NCI-H2196 treated with DMSO at 0.1 percent for 48 hours (cell line): Measurements from ENCODE around the gene GABRQ.

Experiments used
- DNase-seq: peaks from one replicate; lab custom pipeline; 2025; ENCODE audit not compliant: unreplicated experiment; lab: John Stamatoyannopoulos, UW

GABRQ gene

DNA sequence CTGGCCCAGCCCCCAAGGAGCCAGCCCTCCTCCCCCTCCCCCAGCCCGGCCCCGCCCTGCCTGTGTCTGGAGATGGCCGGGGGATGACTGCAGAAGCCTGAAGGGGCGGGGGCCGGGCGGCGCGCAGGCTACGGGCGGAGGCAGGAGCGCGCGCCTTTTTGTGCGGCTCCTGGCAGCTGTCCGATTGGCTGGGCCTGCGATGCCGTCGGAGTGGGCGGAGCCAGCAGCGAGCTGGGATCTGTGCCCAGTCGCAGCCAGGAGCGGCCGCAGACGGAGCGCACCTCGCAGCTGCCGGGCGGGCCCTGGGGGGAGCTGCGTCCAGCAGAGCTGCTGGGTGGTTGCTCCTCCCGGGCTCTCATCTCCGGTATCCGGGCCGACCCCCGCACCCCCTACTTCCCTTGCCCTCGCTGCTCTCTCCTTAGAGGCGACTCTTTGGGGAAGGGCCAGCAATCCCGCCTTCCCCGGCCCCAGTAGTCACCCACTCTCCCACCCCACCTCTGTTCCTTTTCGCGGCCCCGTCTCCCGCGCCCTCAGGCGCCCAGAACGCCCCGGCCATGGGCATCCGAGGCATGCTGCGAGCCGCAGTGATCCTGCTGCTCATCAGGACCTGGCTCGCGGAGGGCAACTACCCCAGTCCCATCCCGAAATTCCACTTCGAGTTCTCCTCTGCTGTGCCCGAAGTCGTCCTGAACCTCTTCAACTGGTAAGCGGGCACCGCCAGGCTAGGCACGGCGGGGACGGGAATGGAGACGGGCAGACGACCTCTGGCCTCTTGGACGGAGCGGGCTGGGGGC lies at the start of gene GABRQ:
Gene GABRQ (plus strand): TSS at position 247 of the 794 bp plus-strand sequence. CDS start 308 bp downstream, at position 555.
- DNase-seq, result peak; percentile 54

DNA sequence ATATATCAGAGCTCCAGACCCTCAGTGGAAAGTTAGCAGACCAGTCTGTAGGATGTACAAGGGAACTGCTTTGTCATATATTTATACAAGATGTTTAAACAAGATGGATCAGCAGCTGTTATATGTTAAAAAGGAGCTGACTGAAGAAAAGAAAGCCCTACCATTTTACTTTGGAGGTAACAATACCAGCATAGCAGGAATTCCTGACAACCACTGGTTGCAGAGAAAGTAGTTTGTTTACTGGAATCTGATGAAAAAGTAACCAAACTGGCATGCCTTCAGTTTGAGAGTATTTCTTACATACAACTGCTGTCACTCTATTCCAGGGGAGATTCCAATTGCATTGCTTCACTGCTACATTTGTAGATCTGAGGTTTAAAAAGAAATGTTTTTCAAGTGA lies 49.5 kb upstream of the GABRQ start:
- DNase-seq, result no peak

DNA sequence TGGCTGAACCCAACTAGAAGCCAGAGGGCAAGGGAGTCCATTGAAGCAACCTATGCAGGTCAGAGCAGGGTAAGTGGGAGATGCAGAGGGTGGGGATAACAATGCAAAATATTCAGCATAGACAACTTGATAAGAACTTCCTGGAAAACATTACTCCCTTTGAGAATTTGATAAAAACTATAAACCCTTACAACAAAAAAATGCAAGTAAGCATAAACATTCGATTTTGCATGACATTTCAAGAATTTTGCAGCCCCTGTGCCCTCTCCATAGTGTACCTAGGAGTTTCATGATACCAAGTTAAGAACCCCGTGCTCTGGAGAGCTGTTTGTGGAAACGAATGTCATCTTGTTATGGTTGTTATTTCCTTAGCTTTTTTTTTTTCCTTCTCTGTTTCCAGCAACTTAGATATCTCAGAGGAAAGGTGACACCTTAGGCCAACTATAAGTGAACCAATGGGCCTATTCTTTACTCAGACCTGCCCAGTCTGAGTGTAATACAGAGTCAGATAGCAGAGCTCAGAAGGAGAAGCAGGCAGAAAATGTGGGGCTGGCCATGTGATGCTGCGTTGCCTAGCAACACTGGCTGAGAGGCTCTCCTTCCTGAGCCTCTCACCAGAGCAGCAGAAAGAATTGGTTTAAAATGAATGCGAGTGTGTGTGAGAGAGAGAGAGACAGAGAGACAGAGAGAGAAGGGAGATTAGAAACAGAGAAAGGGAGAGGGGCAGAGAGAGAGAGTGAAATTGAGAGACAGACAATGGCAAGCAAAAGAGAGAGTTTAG lies 36.7 kb upstream of the GABRQ start:
- no peak for DNase-seq

DNA sequence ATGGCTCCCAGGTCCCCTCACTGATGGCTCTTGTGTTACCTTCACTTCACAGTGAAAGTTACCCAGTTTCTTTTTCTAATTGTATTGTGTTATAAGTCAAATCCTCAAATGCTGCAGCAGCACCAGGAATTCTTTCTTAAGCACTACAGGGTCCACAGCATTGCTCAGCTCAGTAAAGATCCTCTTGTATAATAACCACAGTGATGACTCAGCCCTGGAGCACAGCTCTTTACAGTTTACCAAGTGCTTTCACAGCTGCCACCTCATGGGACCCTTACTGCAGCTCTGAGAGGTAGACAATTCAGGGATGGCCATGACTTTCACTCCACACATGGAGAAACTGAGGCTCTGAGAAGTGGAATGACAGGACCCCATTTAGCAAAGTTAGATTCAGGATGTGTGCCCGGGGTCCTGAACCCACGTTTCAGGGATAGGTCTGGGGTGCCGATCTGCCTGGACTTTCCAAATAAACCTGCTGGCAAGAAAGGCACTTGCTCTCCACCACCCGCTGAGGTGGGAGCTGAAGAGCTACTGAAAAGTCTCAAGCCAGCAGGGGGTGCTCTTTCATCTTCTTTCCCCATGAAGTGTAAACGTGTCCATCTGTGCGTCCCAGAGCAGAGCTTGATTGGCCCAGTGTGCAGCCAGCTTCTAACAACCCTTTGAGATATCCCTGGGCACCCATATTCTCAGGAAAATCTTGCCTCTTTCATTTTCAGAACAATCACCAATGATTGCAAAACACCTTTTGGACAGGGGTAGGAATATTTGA lies 35.7 kb upstream of the GABRQ start:
- DNase-seq, result no peak

DNA sequence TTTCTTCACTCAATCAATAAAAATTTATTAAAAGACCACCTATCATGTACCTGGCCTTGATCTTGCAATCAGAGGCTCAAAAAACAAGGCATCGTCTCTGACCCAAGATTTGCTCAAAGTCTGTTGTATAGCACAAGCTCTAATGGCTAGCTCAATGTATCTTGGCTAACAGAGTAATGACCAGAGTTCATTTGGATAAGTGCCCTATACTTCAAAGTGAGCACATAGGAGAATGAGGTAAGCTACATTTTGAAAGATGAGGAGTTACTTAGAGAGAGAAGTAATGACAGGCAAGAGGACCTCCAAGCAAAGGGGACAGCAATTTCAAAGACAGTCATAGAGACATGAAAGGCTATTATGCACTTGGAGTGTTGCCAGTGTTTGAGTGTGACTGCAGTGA lies 22.9 kb upstream of the GABRQ start:
- DNase-seq, result no peak

DNA sequence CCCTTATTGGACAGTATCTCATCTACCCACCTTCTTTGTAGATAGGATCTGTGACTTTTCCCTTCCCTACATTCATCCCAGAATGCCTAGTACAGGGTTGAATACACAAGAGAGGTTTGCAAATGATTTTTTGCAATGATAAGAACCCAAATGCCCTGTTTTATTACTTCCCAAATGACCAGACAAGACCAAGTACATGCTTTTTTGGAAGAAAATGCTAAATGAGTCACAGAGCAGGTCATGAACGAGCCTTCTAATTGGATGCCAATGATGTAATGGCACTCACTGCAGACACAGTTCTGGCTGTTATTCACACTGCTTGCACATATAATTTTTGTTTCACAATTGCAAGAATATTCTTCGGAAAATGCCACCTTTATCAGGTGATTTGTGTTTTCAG lies 17.8 kb upstream of the GABRQ start:
- DNase-seq, result no peak

DNA sequence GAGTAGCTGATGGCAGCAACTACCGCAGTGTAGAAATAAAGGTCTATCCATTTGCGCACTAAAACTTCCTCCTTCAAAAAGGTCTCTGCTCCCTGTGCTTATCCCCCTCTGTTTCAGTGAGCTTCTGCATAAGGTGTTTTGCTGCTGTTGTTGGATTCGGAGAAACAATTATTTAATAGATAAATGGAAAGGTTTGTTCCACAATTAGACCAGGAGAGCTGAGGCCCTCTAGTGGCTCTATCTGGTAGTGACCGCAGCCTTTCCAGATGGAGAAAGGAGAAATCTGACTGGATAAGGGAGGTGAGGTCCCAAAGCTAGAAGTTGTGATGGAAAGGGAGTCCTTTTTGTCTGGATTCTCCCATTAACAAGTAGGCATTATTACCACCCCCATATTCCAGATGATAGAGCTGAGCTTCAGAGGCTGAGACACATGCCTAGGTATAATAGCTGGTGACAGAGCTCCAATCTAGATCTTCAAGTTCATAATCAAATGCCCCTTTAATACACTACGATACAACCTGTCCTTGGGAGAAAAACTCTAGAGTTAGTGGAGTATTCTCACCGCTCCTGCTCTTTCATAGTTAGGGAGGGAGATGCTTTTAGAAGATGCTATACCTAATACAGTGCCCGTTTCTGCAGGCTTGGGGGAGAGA lies 5.1 kb upstream of the GABRQ start:
- DNase-seq, result no peak

DNA sequence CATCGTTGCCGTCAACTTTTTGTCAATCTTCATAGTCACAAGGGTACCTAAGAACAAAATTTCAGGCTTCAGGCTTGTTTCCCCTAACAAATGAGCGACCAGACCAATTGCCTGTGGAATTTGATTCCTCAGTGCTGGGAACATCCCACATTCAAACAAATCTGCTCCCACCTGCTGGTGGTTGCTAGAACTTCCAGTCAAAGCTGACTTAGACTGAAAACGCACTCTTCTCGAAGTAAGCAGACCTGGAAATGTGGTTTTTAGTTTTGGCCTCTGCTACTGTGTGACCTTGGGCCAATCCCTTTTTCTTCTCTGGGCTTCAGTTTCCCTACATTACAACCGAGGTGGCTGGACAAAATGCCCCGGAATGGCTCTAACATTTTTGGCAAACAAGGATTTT lies 1.8 kb upstream of the GABRQ start:
- peak; percentile 29 for DNase-seq

DNA sequence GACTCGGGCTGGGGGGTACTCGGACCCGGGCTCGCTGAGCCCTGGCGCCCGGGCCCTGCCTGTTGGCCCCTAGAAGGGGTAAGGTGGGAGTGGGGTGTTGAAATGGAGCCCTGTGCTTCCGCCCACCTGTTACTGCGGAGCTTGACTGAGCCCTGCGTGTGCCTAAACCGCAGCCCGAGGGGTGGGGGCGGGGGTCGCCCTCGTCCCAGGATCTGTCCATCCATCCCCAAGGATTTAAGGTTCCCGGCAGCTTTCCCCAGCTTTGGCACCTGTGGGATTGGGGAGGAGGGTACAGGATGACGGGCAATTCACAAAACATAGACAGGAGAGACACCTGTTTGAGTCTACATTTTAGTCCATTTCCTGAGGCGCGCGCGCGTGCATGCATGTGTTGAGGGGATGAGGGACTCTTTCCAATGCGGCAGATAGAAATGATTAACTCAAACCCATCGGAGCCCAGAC lies 779 bp downstream of the GABRQ start:
- no peak for DNase-seq

DNA sequence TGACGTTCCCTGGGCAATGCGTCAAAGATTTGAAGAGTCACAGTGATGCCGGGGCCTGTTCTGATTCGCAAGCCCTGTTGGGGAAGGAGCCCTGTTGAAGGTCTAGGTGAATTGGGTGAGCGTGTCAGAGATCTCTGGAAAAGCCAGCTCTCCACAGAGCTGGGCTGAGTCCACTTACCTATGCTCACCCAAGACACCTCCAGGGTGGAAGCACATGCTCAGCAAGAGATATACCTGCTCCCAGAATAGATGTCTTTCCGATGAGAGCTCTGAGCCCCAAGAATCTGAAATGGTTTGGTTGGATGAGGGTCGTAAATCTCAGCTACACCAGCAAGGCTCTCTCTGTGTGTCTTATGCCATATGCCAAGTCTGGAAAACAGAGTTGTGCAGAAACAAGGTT lies 1.7 kb downstream of the GABRQ start:
- no peak for DNase-seq

DNA sequence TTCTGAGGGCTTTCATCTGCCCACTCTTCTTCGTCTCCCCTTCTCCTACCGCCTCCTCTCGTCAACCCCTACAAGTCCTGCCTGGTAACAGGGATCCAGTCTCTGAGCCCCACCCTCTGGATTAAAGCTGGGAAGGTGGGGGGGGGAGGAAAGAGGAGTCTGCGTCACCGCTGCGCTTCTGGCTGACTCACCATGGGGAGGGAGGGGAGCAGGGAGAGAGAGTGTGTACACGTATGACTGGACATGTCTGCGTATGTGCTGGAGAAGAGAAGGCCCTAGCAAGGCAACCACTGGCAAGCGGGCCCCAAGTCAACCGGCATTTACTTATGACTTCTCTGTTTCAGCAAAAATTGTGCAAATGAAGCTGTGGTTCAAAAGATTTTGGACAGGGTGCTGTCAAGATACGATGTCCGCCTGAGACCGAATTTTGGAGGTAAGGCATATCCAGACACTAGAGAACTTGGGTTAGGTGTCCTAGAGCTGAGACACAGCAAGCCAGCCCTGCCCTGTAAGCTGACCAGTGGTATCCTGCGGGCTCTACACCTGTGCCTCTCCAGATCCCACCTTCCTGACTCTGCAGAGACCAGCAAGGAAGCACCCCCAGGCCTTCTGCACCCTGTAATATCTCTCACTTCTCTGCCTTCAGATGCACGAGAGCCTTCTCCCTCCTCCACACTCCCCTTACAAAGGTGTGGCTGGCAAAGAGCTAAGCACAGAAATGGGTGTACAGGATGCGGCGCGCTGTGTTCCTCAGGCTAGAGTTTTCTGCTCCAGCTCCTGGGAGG lies 2.5 kb downstream of the GABRQ start:
- no peak for DNase-seq

DNA sequence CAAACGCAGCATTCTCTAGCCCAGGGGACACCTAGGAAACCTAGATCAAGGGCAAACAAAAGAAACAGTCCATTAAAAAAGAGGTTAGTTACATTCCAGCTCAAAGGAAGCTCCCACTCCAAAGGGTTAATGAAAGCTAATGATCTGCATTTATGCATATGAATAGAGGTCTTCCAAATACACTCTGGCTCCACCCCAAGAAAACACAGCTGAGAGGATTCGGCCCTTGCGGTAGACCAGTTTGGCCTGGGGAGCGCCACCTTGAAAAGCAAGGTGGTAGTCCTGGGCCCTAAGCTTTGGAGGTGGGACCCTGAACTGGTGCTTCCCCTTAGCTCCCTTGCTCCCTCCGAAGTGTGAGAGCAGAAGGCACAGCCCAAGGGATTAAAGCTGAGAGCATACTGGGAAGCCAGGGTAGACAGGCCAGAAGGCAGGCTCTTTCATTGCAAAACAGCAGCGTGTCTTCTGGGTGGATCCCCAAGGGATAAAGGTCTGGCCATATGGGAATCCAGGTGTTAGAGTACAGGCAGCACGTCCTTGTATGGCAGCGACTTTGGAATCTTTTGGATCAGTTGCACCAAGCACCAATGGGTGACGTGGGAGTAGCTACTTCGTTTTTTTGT lies 3.7 kb downstream of the GABRQ start:
- no peak for DNase-seq

DNA sequence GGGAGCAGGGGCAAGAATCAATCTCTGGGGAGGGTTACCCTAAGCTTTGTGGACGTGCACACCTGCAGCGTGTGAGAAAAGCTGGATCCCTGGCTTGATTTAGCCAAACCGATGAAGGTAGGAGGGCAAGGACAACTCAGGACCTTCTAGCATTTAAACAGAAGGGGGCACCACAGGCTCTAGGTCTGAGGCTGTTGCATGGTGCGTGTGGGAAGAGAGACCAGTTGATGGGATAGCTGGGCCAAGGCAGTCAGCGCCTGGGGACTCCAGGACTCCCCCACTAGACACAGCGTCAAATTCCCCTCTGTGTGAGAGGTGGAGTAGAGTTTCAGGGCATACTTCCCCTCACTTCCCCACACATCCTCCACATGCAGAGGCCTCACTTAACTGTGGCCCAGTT lies 4.3 kb downstream of the GABRQ start:
- no peak for DNase-seq

DNA sequence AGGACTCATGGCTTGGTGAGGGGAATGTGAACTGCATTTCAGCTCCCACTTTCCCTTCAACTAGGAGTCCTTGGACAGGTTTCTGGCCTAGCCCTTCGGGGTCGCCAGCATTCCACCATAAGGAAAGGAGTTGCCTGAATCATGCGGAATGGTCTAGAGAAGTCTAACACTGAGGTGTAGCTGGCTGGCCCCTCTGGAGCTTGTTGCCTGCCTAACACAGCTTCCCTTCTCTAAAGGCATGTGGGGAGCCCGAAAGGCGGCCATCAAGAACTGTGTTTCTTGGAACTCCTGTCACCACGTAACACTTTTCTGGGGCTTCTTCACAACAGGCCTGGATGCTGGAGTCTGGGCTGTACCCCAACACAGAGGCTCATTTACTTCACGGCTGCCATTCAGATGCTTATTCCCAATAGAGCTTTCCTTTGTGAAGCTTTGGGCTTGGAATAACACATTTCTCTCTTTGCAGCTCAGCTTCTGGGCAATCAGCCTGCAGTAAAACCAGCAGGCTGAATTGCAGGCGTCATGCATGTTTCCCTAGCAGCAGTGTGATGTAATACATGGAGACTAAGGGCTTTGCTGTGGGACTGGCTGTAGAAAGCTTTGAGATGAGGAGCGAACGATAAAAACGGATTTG lies 5.4 kb downstream of the GABRQ start:
- no peak for DNase-seq

DNA sequence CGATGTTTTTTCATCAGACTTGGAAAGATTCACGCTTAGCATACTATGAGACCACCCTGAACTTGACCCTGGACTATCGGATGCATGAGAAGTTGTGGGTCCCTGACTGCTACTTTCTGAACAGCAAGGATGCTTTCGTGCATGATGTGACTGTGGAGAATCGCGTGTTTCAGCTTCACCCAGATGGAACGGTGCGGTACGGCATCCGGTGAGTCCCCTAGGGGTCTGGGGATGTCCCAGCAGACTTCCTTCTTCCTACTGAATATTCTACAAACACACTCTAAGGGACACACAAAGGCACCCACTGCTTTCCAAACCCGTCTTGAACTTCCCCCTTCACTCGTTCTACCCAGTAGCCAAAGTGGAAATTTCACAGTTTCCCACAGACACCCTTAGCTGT lies 9.3 kb downstream of the GABRQ start:
- DNase-seq, result no peak

DNA sequence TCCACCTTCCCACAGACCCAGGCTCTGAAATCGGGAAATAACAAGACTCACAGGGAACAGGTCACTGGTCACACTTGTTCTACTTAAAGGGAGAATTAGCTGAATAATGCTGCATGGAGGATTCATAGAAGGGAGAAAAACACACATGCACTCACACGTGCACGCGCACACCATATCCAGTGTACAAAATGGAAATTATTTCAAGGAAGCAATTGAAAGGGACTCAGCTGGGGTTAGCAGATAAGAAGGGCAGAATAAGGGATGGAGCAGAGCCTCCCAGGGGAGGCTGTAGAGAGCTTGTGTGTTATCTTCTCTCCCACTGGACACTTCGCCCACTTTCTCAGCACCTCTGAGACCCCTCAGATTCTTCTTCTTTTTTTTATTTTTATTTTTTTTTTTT lies 10.3 kb downstream of the GABRQ start:
- no peak for DNase-seq

DNA sequence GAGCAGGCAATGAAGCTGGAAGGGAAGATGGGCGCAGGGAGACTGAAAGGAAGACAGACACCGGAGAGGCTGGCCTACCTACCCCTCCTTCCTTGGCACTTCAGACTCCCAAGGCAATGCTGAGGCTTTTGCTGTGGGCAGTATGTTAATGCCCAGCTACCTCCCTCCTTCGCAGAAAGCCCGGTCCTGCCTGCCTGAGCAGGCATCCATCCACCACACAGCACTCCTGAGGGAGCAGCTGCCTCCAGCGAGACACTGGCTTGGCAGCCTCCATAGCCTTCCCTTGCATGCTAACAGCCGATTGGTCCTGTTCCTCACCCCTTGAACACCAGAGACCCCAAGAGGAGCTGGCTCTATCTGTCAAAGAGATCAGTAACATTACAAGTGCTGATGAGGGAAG lies 14.4 kb downstream of the GABRQ start:
- no peak for DNase-seq

DNA sequence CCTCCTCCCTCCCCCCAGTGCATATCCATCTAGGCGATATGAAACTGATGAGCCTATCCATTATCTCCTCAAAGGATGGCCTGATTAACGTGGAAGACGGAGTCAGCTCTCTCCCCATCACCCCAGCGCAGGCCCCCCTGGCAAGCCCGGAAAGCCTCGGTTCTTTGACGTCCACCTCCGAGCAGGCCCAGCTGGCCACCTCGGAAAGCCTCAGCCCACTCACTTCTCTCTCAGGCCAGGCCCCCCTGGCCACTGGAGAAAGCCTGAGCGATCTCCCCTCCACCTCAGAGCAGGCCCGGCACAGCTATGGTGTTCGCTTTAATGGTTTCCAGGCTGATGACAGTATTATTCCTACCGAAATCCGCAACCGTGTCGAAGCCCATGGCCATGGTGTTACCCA lies 14.8 kb downstream of the GABRQ start:
- no peak for DNase-seq

DNA sequence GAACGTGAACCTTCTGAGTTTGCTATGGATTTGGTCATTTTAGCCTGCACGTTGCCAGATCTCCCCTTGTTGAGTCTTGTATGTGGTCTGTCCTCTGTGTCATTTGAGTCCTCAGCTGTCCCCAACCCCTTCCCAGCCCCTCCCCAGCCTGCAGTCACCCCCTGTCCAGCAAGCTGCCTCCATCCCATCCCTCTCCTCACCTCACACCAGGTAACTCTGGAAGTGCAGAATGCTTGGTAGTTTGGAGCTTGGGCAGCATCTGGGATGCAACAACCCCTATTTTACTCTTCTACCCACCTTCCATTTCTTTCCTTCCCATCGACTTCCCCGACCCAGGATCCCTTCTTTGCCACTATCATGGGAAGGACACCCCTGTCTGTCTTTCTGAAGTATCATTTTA lies 18.4 kb downstream of the GABRQ start:
- DNase-seq, result no peak
